A673 (cell line): ENCODE results near the gene CDADC1. TPM values are rescaled to one million over a fixed set of nuclear protein-coding genes. Genes with fewer than 3 reads are reported as not detected.

Experiments
- BruUV-seq: library from RNA; stranded (reverse); fragments of 400-500 nt; replicated peaks from 2 replicates; lab custom pipeline; 2021; lab: Mats Ljungman, UMichigan
- CTCF ChIA-PET: fragments of 300-600 bp; sonication (Branson Sonifier 250); formaldehyde crosslinking; loops from one replicate; lab custom pipeline; 2022; ENCODE audit warnings: antibody characterized with exemption; lab: Charles Lee
- POLR2A ChIA-PET: fragments of 300-600 bp; sonication (Branson Sonifier 250); formaldehyde crosslinking; loops from one replicate; lab custom pipeline; 2022; ENCODE audit warnings: antibody characterized with exemption; ENCODE audit not compliant: low non-redundant PET; lab: Charles Lee
- DNase-seq: peaks from one replicate; pipeline ENCODE4 v3.0.0-alpha.2; 2015; ENCODE audit warnings: low spot score
- H3K27ac ChIP-seq: fragments of 200-600 bp; sonication (generic); 2 replicates; pipeline ENCODE4 v1.5.1; 2016; ENCODE audit warnings: mixed run types, low read depth, mild to moderate bottlenecking, mixed read lengths, antibody characterized with exemption, low read length; ENCODE audit not compliant: poor library complexity, severe bottlenecking
- H3K27me3 ChIP-seq: fragments of 200-600 bp; sonication (generic); replicated peaks from 2 replicates; pipeline ENCODE4 v1.6.1; 2017; ENCODE audit warnings: mixed run types, low read depth, mild to moderate bottlenecking, mixed read lengths, antibody characterized with exemption, low read length; ENCODE audit not compliant: insufficient read depth, poor library complexity
- H3K36me3 ChIP-seq: fragments of 200-600 bp; sonication (generic); 2 replicates; pipeline ENCODE4 v1.6.1; 2016; ENCODE audit warnings: mixed run types, mild to moderate bottlenecking, mixed read lengths, antibody characterized with exemption, low read length; ENCODE audit not compliant: insufficient read depth, poor library complexity, severe bottlenecking
- H3K4me1 ChIP-seq: fragments of 200-600 bp; sonication (generic); 2 replicates; pipeline ENCODE4 v1.6.1; 2017; ENCODE audit warnings: mixed run types, mild to moderate bottlenecking, mixed read lengths, antibody characterized with exemption, low read length; ENCODE audit not compliant: insufficient read depth, poor library complexity, severe bottlenecking
- H3K4me3 ChIP-seq: fragments of 200-600 bp; sonication (generic); 2 replicates; pipeline ENCODE4 v1.5.1; 2016; ENCODE audit warnings: low read depth, mixed run types, mild to moderate bottlenecking, mixed read lengths, low read length; ENCODE audit not compliant: poor library complexity, severe bottlenecking
- H3K9me3 ChIP-seq: fragments of 200-600 bp; sonication (generic); 2 replicates; pipeline ENCODE4 v1.6.1; 2016; ENCODE audit warnings: mixed run types, low read depth, mild to moderate bottlenecking, mixed read lengths, antibody characterized with exemption, low read length; ENCODE audit not compliant: poor library complexity, severe bottlenecking
- CTCF ChIP-seq: fragments of 300-800, 200-600 bp; sonication (generic); conservative IDR thresholded peaks from 2 replicates; pipeline ENCODE4 v1.5.1; 2017; ENCODE audit warnings: low read depth, mild to moderate bottlenecking, antibody characterized with exemption, low read length, moderate library complexity, mixed read lengths
- EZH2 ChIP-seq: fragments of 200-600 bp; sonication (generic); IDR thresholded peaks from 2 replicates; pipeline ENCODE4 v1.6.1; 2017; ENCODE audit warnings: borderline replicate concordance, low read depth, mild to moderate bottlenecking, mixed read lengths, antibody characterized with exemption, low read length; ENCODE audit not compliant: poor library complexity, severe bottlenecking
- intact Hi-C: fragments of 100-400 bp; cut with micrococcal nuclease; formaldehyde crosslinking; loops from one replicate; pipeline ENCODE4 v1.10.0; 2022; ENCODE audit not compliant: unreplicated experiment
- total RNA-seq: library from RNA; stranded (reverse); gene quantifications from 2 replicates; pipeline ENCODE4 v1.2.3, GENCODE V29; 2021

Gene CDADC1
- total RNA-seq, 1 experiment from 2014 or later, result 19.2 TPM

DNA sequence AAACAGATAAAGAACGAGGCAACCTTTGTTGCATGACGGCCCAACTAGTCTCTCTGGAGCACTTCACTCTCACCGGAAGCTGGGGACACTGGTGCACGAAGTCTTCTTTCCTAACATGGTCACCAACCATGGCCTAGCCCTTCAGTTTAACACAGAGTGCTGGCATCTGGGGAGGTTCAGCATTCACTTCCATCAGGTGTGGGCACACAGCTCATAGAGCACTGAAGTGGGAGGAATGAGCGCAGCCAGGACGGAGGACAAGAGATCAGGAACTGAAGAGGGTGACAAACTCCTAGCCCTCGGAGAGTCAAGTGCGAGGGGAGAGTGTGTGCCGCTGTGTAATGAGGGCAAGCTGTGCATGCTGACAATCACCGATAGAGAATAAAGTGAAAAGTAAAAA lies 92.4 kb downstream of the CDADC1 start:
- BruUV-seq, result no TSS peak
- Histone ChIP-seq H3K27me3 (no peaks in the 10 kb centered on the region), H3K27ac (no peak overlapping the region), H3K4me3 (no peak overlapping the region), H3K36me3 (no peaks in the 10 kb centered on the region), H3K4me1 (no peaks in the 10 kb centered on the region), H3K9me3 (no peaks in the 10 kb centered on the region)
- ChIA-PET CTCF (no interaction called here), POLR2A (no interaction called here)
- intact Hi-C loops, result no loop called here
- TF ChIP-seq CTCF (no peak), EZH2 (no peak)
- DNase-seq, result no peak

- DNase-seq, result no peak
- Histone ChIP-seq H3K27ac (no peak overlapping the region), H3K9me3 (no peaks in the 10 kb centered on the region), H3K36me3 (no peaks in the 10 kb centered on the region), H3K27me3 (no peaks in the 10 kb centered on the region), H3K4me3 (no peak overlapping the region), H3K4me1 (no peaks in the 10 kb centered on the region)
- BruUV-seq, result no TSS peak
- CTCF ChIA-PET, result no interaction called here
- POLR2A ChIA-PET, result no interaction called here
- intact Hi-C loops, result no loop called here
- TF ChIP-seq EZH2, result no peak
- no peak for TF ChIP-seq CTCF
These were observed 93.8 kb downstream of the CDADC1 start for GRCh38 chr13:49341517-49341916.

DNA sequence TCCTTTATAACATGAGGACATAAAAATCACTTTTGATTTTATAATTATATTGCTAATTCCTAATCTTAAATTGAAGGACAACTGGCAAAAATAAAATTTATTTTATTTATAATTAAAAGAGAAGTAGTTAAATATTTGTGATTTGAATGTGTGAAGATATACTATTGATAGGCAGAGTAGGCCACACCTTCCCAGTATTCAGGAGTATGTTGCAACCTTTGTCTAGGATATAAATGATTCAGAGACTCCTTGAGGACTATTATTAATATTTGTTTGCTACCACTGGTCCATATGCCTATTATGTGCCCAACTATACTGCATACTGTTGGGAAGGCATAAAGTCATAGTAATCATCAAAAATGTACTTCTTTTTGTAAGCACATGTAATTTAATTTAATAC lies 94.2 kb downstream of the CDADC1 start:
- H3K36me3 ChIP-seq, result no peaks in the 10 kb centered on the region
- H3K4me3 ChIP-seq, result no peak overlapping the region
- no peaks in the 10 kb centered on the region for H3K9me3 ChIP-seq
- intact Hi-C loops, result no loop called here
- H3K27ac ChIP-seq, result no peak overlapping the region
- CTCF ChIA-PET, result no interaction called here
- H3K4me1 ChIP-seq, result no peaks in the 10 kb centered on the region
- no peaks in the 10 kb centered on the region for H3K27me3 ChIP-seq
- no peak for DNase-seq
- TF ChIP-seq CTCF (no peak), EZH2 (no peak)
- no TSS peak for BruUV-seq
- POLR2A ChIA-PET, result no interaction called here
